Spleen (tissue), 11 donors: Measurements from ENCODE around the gene DPM1. TPM values are rescaled to one million over a fixed set of nuclear protein-coding genes. Genes with fewer than 3 reads are reported as not detected.

Source experiments
- DNase-seq: peaks from one replicate; pipeline ENCODE4 v3.0.0-alpha.2; 2020
- H3K27ac ChIP-seq, 8 donors: fragments of 200-600 bp; sonication (generic) in 7 of 8; 1 replicate in 4 of 8; 2 replicates in 4 of 8; pipeline versions ENCODE4 v1.5.0 to v1.8.0; 2016 to 2021; ENCODE audit warnings: inconsistent platforms in 4 of 8, mild to moderate bottlenecking in 4 of 8, moderate library complexity in 1 of 8
- H3K27me3 ChIP-seq, 7 donors: fragments of 200-600 bp; sonication (generic) in 6 of 7; replicated peaks in 1 of 7; 1 replicate in 4 of 7; 2 replicates in 3 of 7; pipeline versions ENCODE4 v1.5.0 to v1.8.0; 2016 to 2021; ENCODE audit warnings: inconsistent platforms in 3 of 7, mild to moderate bottlenecking in 1 of 7
- H3K36me3 ChIP-seq, 6 donors: fragments of 200-600 bp; sonication (generic) in 5 of 6; 1 replicate in 4 of 6; 2 replicates in 2 of 6; pipeline versions ENCODE4 v1.5.0 to v1.8.0; 2016 to 2021; ENCODE audit warnings: inconsistent platforms in 2 of 6
- H3K4me1 ChIP-seq, 6 donors: fragments of 200-600 bp; sonication (generic) in 5 of 6; 1 replicate in 3 of 6; 2 replicates in 3 of 6; pipeline versions ENCODE4 v1.5.0 to v1.8.0; 2016 to 2021; ENCODE audit warnings: inconsistent platforms in 3 of 6
- H3K4me3 ChIP-seq, 8 donors: fragments of 200-600 bp; sonication (generic) in 7 of 8; 1 replicate in 4 of 8; 2 replicates in 4 of 8; pipeline versions ENCODE4 v1.5.0 to v1.8.0; 2016 to 2021; ENCODE audit warnings: inconsistent platforms in 4 of 8, mild to moderate bottlenecking in 4 of 8, moderate library complexity in 2 of 8
- H3K9me3 ChIP-seq, 8 donors: fragments of 200-600 bp; sonication (generic) in 7 of 8; 1 replicate in 4 of 8; 2 replicates in 4 of 8; pipeline versions ENCODE4 v1.5.0 to v1.8.0; 2016 to 2021; ENCODE audit warnings: inconsistent platforms in 4 of 8
- CTCF ChIP-seq, 11 experiments: fragments of 200-600 bp in 7 of 11; fragments of 450-650 bp in 4 of 11; sonication (generic) in 4 of 11; IDR thresholded peaks in 8 of 11; conservative IDR thresholded peaks in 3 of 11; 1 replicate in 7 of 11; 2 replicates in 4 of 11; pipeline versions ENCODE4 v1.4.0 to v1.8.0; 2016 to 2021; ENCODE audit warnings: antibody characterized with exemption in 11 of 11, inconsistent platforms in 4 of 11, mild to moderate bottlenecking in 1 of 11
- POLR2A ChIP-seq, 3 donors: fragments of 450-650 bp; IDR thresholded peaks; one replicate each; pipeline ENCODE4 v1.5.1; 2017; ENCODE audit warnings: antibody characterized with exemption in 3 of 3, mild to moderate bottlenecking in 1 of 3
- POLR2AphosphoS5 ChIP-seq, 3 donors: sonication (generic); formaldehyde crosslinking; IDR thresholded peaks; one replicate each; pipeline ENCODE4 v1.5.1; 2017; ENCODE audit warnings: antibody characterized with exemption in 3 of 3
- WGBS, 5 donors: extraction: QIAGEN DNeasy Blood & Tissue Kit in 3 of 5; methylation state at CpG; one replicate each; pipeline versions ENCODE4 v1.1.5 to v1.1.7; 2013 to 2018; 5-methylcytosine and 5-hydroxymethylcytosine counted together
- intact Hi-C: fragments of 100-400 bp; cut with DNase I; formaldehyde crosslinking; loops from one replicate; pipeline ENCODE4 v1.15.0; 2023; ENCODE audit warnings: low total_unique reads
- polyA plus RNA-seq, 3 donors: library from polyadenylated mRNA; stranded (reverse); fragments of 200-250 nt; gene quantifications; one replicate each; pipeline ENCODE4 v1.2.1, GENCODE V29; 2013
- total RNA-seq, 7 donors: library from RNA; depleted of rRNA in 3 of 7; stranded (reverse); fragments of >200 nt in 3 of 7; fragmentation: NEBNext Ultra II Directional in 4 of 7; extraction: Animal tissue kit (Norgen Biotek cat#: 25700) in 4 of 7; gene quantifications; one replicate each; pipeline versions ENCODE4 v1.1.0 to v1.2.1, GENCODE V29; 2016 to 2021
- donor health status: healthy with polysubstance abuse.
- donor health status: DM: no; HTN: no; CAD: no; lungs with moderate emphysema.
- donor health status: DM: no; HTN: no; CAD: no.
- donor health status: Bipolar disorder and iron deficiency.
- donor health status: healthy.
- donor health status: DM: no; HTN: no; CAD: no.
- donor health status: DM: yes; HTN: yes; CAD: no.

Gene DPM1
- total and polyA plus RNA-seq, 10 donors: 28.1 to 65.0 (median 43.8) TPM

GRCh38 chr20:50953821-50954220 is 4.5 kb downstream of the DPM1 start:
- intact Hi-C loops: no loop called here
- H3K27me3 ChIP-seq: no peaks in the 10 kb centered on the region
- H3K27ac ChIP-seq: no peak overlapping the region
- H3K36me3 ChIP-seq: peaks cover 0 to 69% (median 47%) of the 10 kb centered on the region in 6 donors
- TF ChIP-seq CTCF (IDR thresholded peaks at IDR 0.05 in 8 of 11, conservative IDR thresholded peaks at IDR 0.05 in 3 of 11) (no peak), POLR2AphosphoS5 (IDR thresholded peaks at IDR 0.05) (no peak), POLR2A (IDR thresholded peaks at IDR 0.05) (no peak)
- DNase-seq: no peak
- H3K9me3 ChIP-seq: no peaks in the 10 kb centered on the region
- H3K4me3 ChIP-seq: no peak overlapping the region
- peaks cover 27 to 83% (median 37%) of the 10 kb centered on the region in 6 donors for H3K4me1 ChIP-seq

- 92 to 96% (median 94%) methylated on average over 2 of the region's 2 CpGs for WGBS, 5 donors
- Histone ChIP-seq H3K9me3 (no peaks in the 10 kb centered on the region), H3K27ac (no peak overlapping the region), H3K27me3 (no peaks in the 10 kb centered on the region), H3K36me3 (peaks cover 0 to 76% (median 54%) of the 10 kb centered on the region in 6 donors), H3K4me3 (no peak overlapping the region), H3K4me1 (peaks cover 27 to 90% (median 40%) of the 10 kb centered on the region in 6 donors)
- DNase-seq: no peak
- TF ChIP-seq CTCF (IDR thresholded peaks at IDR 0.05 in 8 of 11, conservative IDR thresholded peaks at IDR 0.05 in 3 of 11): no peak
- no peak for TF ChIP-seq POLR2A (IDR thresholded peaks at IDR 0.05)
- TF ChIP-seq POLR2AphosphoS5 (IDR thresholded peaks at IDR 0.05): no peak
- intact Hi-C loops: no loop called here
Measured at GRCh38 chr20:50953196-50953595, 5.1 kb downstream of the DPM1 start.

- H3K36me3 ChIP-seq: peaks cover 0 to 100% (median 85%) of the 10 kb centered on the region in 6 donors
- intact Hi-C loops: no loop called here
- peak overlapping the region in 3 of 8 donors; percentile 20 to 41 (median 33) for H3K27ac ChIP-seq
- no peaks in the 10 kb centered on the region for H3K27me3 ChIP-seq
- TF ChIP-seq POLR2AphosphoS5 (IDR thresholded peaks at IDR 0.05) (no peak), POLR2A (IDR thresholded peaks at IDR 0.05) (no peak), CTCF (IDR thresholded peaks at IDR 0.05 in 8 of 11, conservative IDR thresholded peaks at IDR 0.05 in 3 of 11) (no peak)
- H3K9me3 ChIP-seq: no peaks in the 10 kb centered on the region
- H3K4me1 ChIP-seq: peaks cover 0 to 46% (median 5%) of the 10 kb centered on the region in 6 donors
- 86 to 99% (median 90%) methylated on average over 4 of the region's 4 CpGs for WGBS, 5 donors
- no peak for DNase-seq
- no peak overlapping the region for H3K4me3 ChIP-seq
Measured at GRCh38 chr20:50948132-50948785, 10.1 kb downstream of the DPM1 start.

GRCh38 chr20:50943069-50943468 is 15.3 kb downstream of the DPM1 start:
- WGBS, 5 donors: 93 to 96% (median 95%) methylated on average over 7 of the region's 7 CpGs
- Histone ChIP-seq H3K27ac (no peak overlapping the region), H3K4me1 (peaks cover 0 to 5% (median 0%) of the 10 kb centered on the region in 6 donors), H3K4me3 (no peak overlapping the region), H3K27me3 (no peaks in the 10 kb centered on the region), H3K9me3 (no peaks in the 10 kb centered on the region), H3K36me3 (peaks cover 2 to 100% (median 95%) of the 10 kb centered on the region in 6 donors)
- intact Hi-C loops: no loop called here
- no peak for TF ChIP-seq CTCF (IDR thresholded peaks at IDR 0.05 in 8 of 11, conservative IDR thresholded peaks at IDR 0.05 in 3 of 11)
- TF ChIP-seq POLR2A (IDR thresholded peaks at IDR 0.05): no peak
- TF ChIP-seq POLR2AphosphoS5 (IDR thresholded peaks at IDR 0.05): no peak
- DNase-seq: no peak
